Progenitor cell of endocrine pancreas (in vitro differentiated cells): Measurements from ENCODE around the gene PRDX1. TPM values are rescaled to one million over a fixed set of nuclear protein-coding genes. Genes with fewer than 3 reads are reported as not detected.
"Not testable (repeated sequence)": the region's sequence is repeated elsewhere in the genome, so short reads cannot be mapped to it uniquely, and the experiment has no call there.

Source experiments
- DNase-seq: peaks from one replicate; pipeline ENCODE4 v3.0.0; 2021; ENCODE audit warnings: low spot score; ENCODE audit not compliant: unreplicated experiment
- H3K27ac Mint-ChIP-seq: 2 replicates; pipeline ENCODE4 v1.8.0; 2021; ENCODE audit warnings: mild to moderate bottlenecking, moderate library complexity, mixed read lengths
- H3K27me3 Mint-ChIP-seq: 2 replicates; pipeline ENCODE4 v1.8.0; 2021; ENCODE audit warnings: mixed read lengths
- H3K36me3 Mint-ChIP-seq: 2 replicates; pipeline ENCODE4 v1.8.0; 2022; ENCODE audit warnings: mixed read lengths; ENCODE audit not compliant: insufficient read depth
- H3K4me1 Mint-ChIP-seq: 2 replicates; pipeline ENCODE4 v1.8.0; 2021; ENCODE audit warnings: low read depth, mixed read lengths
- H3K4me3 Mint-ChIP-seq: 2 replicates; pipeline ENCODE4 v1.8.0; 2021; ENCODE audit warnings: low read depth, mild to moderate bottlenecking, moderate library complexity, mixed read lengths
- H3K9me3 Mint-ChIP-seq: 2 replicates; pipeline ENCODE4 v1.8.0; 2021; ENCODE audit warnings: low read depth, mixed read lengths
- CTCF ChIP-seq: fragments of 200-600 bp; sonication (generic); IDR thresholded peaks from one replicate; pipeline ENCODE4 v1.5.0; 2021; ENCODE audit warnings: antibody characterized with exemption, mild to moderate bottlenecking; ENCODE audit not compliant: unreplicated experiment
- total RNA-seq: library from RNA; stranded (reverse); gene quantifications from 2 replicates; pipeline ENCODE4 v1.2.1, GENCODE V29; 2021

Gene PRDX1
- total RNA-seq, 1 donor from 2014 or later, result 308 TPM

- no peak overlapping the region for H3K27ac Mint-ChIP-seq
- no peak overlapping the region for H3K4me3 Mint-ChIP-seq
- no peak for TF ChIP-seq CTCF
- H3K36me3 Mint-ChIP-seq, result no peaks in the 10 kb centered on the region
- H3K9me3 Mint-ChIP-seq, result no peaks in the 10 kb centered on the region
- no peak for DNase-seq
- peaks cover 12% of the 10 kb centered on the region for H3K27me3 Mint-ChIP-seq
- peaks cover 4% of the 10 kb centered on the region for H3K4me1 Mint-ChIP-seq
These were observed 32.9 kb downstream of the PRDX1 start for GRCh38 chr1:45488666-45489377.

- Mint-ChIP-seq H3K9me3 (no peaks in the 10 kb centered on the region), H3K27ac (no peak overlapping the region), H3K4me1 (peaks cover 4% of the 10 kb centered on the region), H3K4me3 (no peak overlapping the region), H3K36me3 (no peaks in the 10 kb centered on the region), H3K27me3 (peaks cover 12% of the 10 kb centered on the region)
- no peak for TF ChIP-seq CTCF
- no peak for DNase-seq
These were observed 35.7 kb downstream of the PRDX1 start for GRCh38 chr1:45485949-45486348.

- Mint-ChIP-seq H3K27me3 (no peaks in the 10 kb centered on the region), H3K4me3 (no peak overlapping the region), H3K27ac (no peak overlapping the region), H3K9me3 (no peaks in the 10 kb centered on the region), H3K36me3 (no peaks in the 10 kb centered on the region), H3K4me1 (peaks cover 4% of the 10 kb centered on the region)
- no peak for TF ChIP-seq CTCF
- DNase-seq, result no peak
These were observed 42.5 kb downstream of the PRDX1 start for GRCh38 chr1:45479039-45479748.

- TF ChIP-seq CTCF, result no peak
- no peaks in the 10 kb centered on the region for H3K27me3 Mint-ChIP-seq
- H3K36me3 Mint-ChIP-seq, result no peaks in the 10 kb centered on the region
- no peak for DNase-seq
- no peak overlapping the region for H3K4me3 Mint-ChIP-seq
- no peak overlapping the region for H3K27ac Mint-ChIP-seq
- H3K4me1 Mint-ChIP-seq, result peaks cover 4% of the 10 kb centered on the region
- H3K9me3 Mint-ChIP-seq, result no peaks in the 10 kb centered on the region
These were observed 43.4 kb downstream of the PRDX1 start for GRCh38 chr1:45478121-45478814.

GRCh38 chr1:45477646-45478045 lies 44.0 kb downstream of the PRDX1 start:
- TF ChIP-seq CTCF, result no peak
- Mint-ChIP-seq H3K4me1 (peaks cover 4% of the 10 kb centered on the region), H3K36me3 (no peaks in the 10 kb centered on the region), H3K4me3 (no peak overlapping the region), H3K27ac (no peak overlapping the region), H3K27me3 (no peaks in the 10 kb centered on the region), H3K9me3 (no peaks in the 10 kb centered on the region)
- DNase-seq, result no peak

GRCh38 chr1:45474194-45474593 lies 47.5 kb downstream of the PRDX1 start:
- not testable (repeated sequence) for H3K4me1 Mint-ChIP-seq, H3K27ac Mint-ChIP-seq, H3K4me3 Mint-ChIP-seq, H3K9me3 Mint-ChIP-seq, H3K27me3 Mint-ChIP-seq, H3K36me3 Mint-ChIP-seq, DNase-seq
